HepG2 (cell line): ENCODE results near the gene ELMOD3. TPM values are rescaled to one million over a fixed set of nuclear protein-coding genes. Genes with fewer than 3 reads are reported as not detected.

Source experiments
- ATAC-seq: fragments of 200-7000 bp; cut with Tn5 transposase; 3 replicates; pipeline ENCODE4 v1.9.1; 2020; ENCODE audit warnings: mild to moderate bottlenecking, moderate library complexity
- BruUV-seq: library from RNA; stranded (reverse); fragments of 400-500 nt; replicated peaks from 2 replicates; lab custom pipeline; 2021; lab: Mats Ljungman, UMichigan
- CTCF ChIA-PET: fragments of 300-600 bp; formaldehyde crosslinking; extraction: SDS; loops from one replicate; lab custom pipeline; 2021; ENCODE audit warnings: low total read pairs, inconsistent platforms, low intra/inter-chr PET ratio; lab: Yijun Ruan, JAX
- POLR2A ChIA-PET: fragments of 350-600 bp; sonication (Branson Sonifier 250); formaldehyde crosslinking; loops from one replicate; lab custom pipeline; 2020; ENCODE audit warnings: antibody characterized with exemption, inconsistent platforms; lab: Yijun Ruan, JAX
- DNase-seq: peaks from one replicate; pipeline ENCODE4 v3.0.0-alpha.2; 2015; ENCODE audit warnings: low spot score
- FAIRE-seq: peaks from 3 replicates; lab custom pipeline; 2011; peaks lifted over from hg19 to GRCh38; lab: Jason Lieb, UNC
- H2AFZ ChIP-seq: one replicate; pipeline ENCODE4 v1.6.1; 2011; ENCODE audit warnings: low read length, inconsistent platforms
- H3K27ac ChIP-seq: fragments of 300-600 bp; 3 replicates; pipeline ENCODE4 v1.8.0; 2011; ENCODE audit warnings: mixed run types, mild to moderate bottlenecking, mixed read lengths, low read length, inconsistent platforms; ENCODE audit not compliant: insufficient read depth; ENCODE audit errors: extremely low read length
- H3K27me3 ChIP-seq, 2 experiments: fragments of 200-600 bp in 1 of 2; 2 replicates in 1 of 2; 3 replicates in 1 of 2; pipeline versions ENCODE4 v1.6.0 to v1.8.0; 2011; ENCODE audit warnings: low read length in 2 of 2, mild to moderate bottlenecking in 2 of 2, moderate library complexity in 2 of 2, inconsistent platforms in 1 of 2; ENCODE audit not compliant: insufficient read depth in 2 of 2, control insufficient read depth in 1 of 2
- H3K36me3 ChIP-seq, 2 experiments: fragments of 200-600 bp in 1 of 2; replicated peaks in 1 of 2; 2 replicates in 1 of 2; 3 replicates in 1 of 2; pipeline versions ENCODE4 v1.5.1 to v1.8.0; 2011; ENCODE audit warnings: low read length in 2 of 2, inconsistent platforms in 1 of 2; ENCODE audit not compliant: insufficient read depth in 2 of 2, control insufficient read depth in 1 of 2
- H3K4me1 ChIP-seq: 2 replicates; pipeline ENCODE4 v1.5.1; 2012; ENCODE audit warnings: low read length, inconsistent platforms; ENCODE audit not compliant: insufficient read depth
- H3K4me2 ChIP-seq: 2 replicates; pipeline ENCODE4 v1.6.0; 2011; ENCODE audit warnings: low read depth, low read length, inconsistent platforms
- H3K4me3 ChIP-seq, 3 experiments: fragments of 200-600 bp in 1 of 3; sonication (generic), shearing (Covaris generic) in 1 of 3; replicated peaks in 1 of 3; 2 replicates each; pipeline ENCODE4 v1.5.1; 2011 to 2016; ENCODE audit warnings: low read length in 3 of 3, inconsistent platforms in 2 of 3, low read depth in 2 of 3, mild to moderate bottlenecking in 2 of 3, control low read depth in 1 of 3, mixed read lengths in 1 of 3; ENCODE audit not compliant: insufficient read depth in 1 of 3
- H3K79me2 ChIP-seq: one replicate; pipeline ENCODE4 v1.6.1; 2011; ENCODE audit warnings: low read length, inconsistent platforms; ENCODE audit not compliant: insufficient read depth
- H3K9ac ChIP-seq: 2 replicates; pipeline ENCODE4 v1.6.0; 2011; ENCODE audit warnings: mild to moderate bottlenecking, low read depth, low read length, inconsistent platforms; ENCODE audit not compliant: insufficient read depth
- H3K9me3 ChIP-seq: 2 replicates; pipeline ENCODE4 v1.5.1; 2012; ENCODE audit warnings: mild to moderate bottlenecking, low read length
- H4K20me1 ChIP-seq: 2 replicates; pipeline ENCODE4 v1.6.0; 2011; ENCODE audit warnings: inconsistent platforms, mild to moderate bottlenecking, low read length, moderate library complexity; ENCODE audit not compliant: insufficient read depth
- GABPA ChIP-seq, 2 experiments: IDR thresholded peaks; 2 replicates each; pipeline ENCODE4 v1.6.1; 2011 to 2016; ENCODE audit warnings: low read depth in 2 of 2, low read length in 1 of 2, missing biosample characterization in 1 of 2, missing genetic modification characterization in 1 of 2
- LCORL ChIP-seq, 2 experiments: fragments of 450-650 bp in 1 of 2; sonication (generic) in 1 of 2; formaldehyde crosslinking in 1 of 2; IDR thresholded peaks; 2 replicates each; pipeline versions ENCODE4 v1.5.0 to v1.6.1; 2017 to 2020; ENCODE audit warnings: antibody characterized with exemption in 1 of 2, missing genetic modification reagents in 1 of 2
- PAWR ChIP-seq: sonication (generic); formaldehyde crosslinking; IDR thresholded peaks from 2 replicates; pipeline ENCODE4 v1.4.0; 2020; ENCODE audit warnings: missing genetic modification reagents, mild to moderate bottlenecking, borderline replicate concordance
- RFXANK ChIP-seq: IDR thresholded peaks from 2 replicates; pipeline ENCODE4 v1.6.1; 2016
- SNAI1 ChIP-seq: sonication (generic); formaldehyde crosslinking; IDR thresholded peaks from 2 replicates; pipeline ENCODE4 v1.5.0; 2020; ENCODE audit warnings: mild to moderate bottlenecking, missing genetic modification reagents, borderline replicate concordance
- SNRNP70 ChIP-seq: fragments of 200-400 bp; formaldehyde crosslinking; IDR thresholded peaks from 2 replicates; pipeline ENCODE4 v1.6.1; 2017; ENCODE audit warnings: mild to moderate bottlenecking, low read depth, low read length, moderate library complexity
- SRF ChIP-seq: IDR thresholded peaks from 2 replicates; pipeline ENCODE4 v1.6.1; 2011; ENCODE audit warnings: mild to moderate bottlenecking, low read depth, low read length, moderate library complexity
- TBL1XR1 ChIP-seq: fragments of 150-350 bp; IDR thresholded peaks from 2 replicates; pipeline ENCODE4 v1.6.1; 2014; ENCODE audit warnings: borderline replicate concordance, low read length; ENCODE audit not compliant: partially characterized antibody
- TBP ChIP-seq: sonication (generic); formaldehyde crosslinking; IDR thresholded peaks from 2 replicates; pipeline ENCODE4 v1.5.0; 2020; ENCODE audit warnings: missing genetic modification reagents
- TOPORS ChIP-seq: sonication (generic); formaldehyde crosslinking; IDR thresholded peaks from 2 replicates; pipeline ENCODE4 v1.8.0; 2023; ENCODE audit warnings: mild to moderate bottlenecking, missing genetic modification reagents
- ZNF558 ChIP-seq: sonication (generic); formaldehyde crosslinking; IDR thresholded peaks from 2 replicates; pipeline ENCODE4 v1.9.0; 2022; ENCODE audit warnings: mild to moderate bottlenecking, missing genetic modification reagents, borderline replicate concordance
- ZNF567 ChIP-seq: sonication (generic); formaldehyde crosslinking; IDR thresholded peaks from 2 replicates; pipeline ENCODE4 v1.8.1; 2023; ENCODE audit warnings: mild to moderate bottlenecking, missing genetic modification reagents, borderline replicate concordance
- ZNF7 ChIP-seq: IDR thresholded peaks from 2 replicates; pipeline ENCODE4 v1.6.1; 2016; ENCODE audit warnings: missing biosample characterization, missing genetic modification reagents
- WGBS: methylation state at CpG from one replicate; pipeline ENCODE4 v1.1.6; 2017; ENCODE audit warnings: low lambda C conversion rate; 5-methylcytosine and 5-hydroxymethylcytosine counted together
- in situ Hi-C: cut with HindIII; loops from 2 replicates; pipeline ENCODE4 v1.10.0; 2017; ENCODE audit warnings: low pct_unique_long_range_greater_than_20kb; ENCODE audit not compliant: extremely low pct_ligation_motif_present
- intact Hi-C: fragments of 100-400 bp; cut with micrococcal nuclease; formaldehyde crosslinking; loops from one replicate; pipeline ENCODE4 v1.10.0; 2022; ENCODE audit not compliant: unreplicated experiment
- polyA plus RNA-seq, 8 experiments: library from polyadenylated mRNA; depleted of rRNA in 3 of 8; stranded (reverse) in 7 of 8; unstranded in 1 of 8; fragments of >200 nt; fragmentation: Illumina TruSeq in 4 of 8; extraction: Trizol in 4 of 8; gene quantifications; 2 replicates each; pipeline versions ENCODE4 v1.2.1 to v1.2.3, GENCODE V29; 2011 to 2016; ENCODE audit warnings: low read depth in 4 of 8, missing spikeins in 1 of 8, mixed read lengths in 1 of 8; ENCODE audit not compliant: insufficient read depth in 1 of 8
- total RNA-seq, 5 experiments: library from RNA; depleted of rRNA; stranded (reverse); fragments of >200 nt; fragmentation: Illumina TruSeq; extraction: Trizol; gene quantifications; 2 replicates each; pipeline ENCODE4 v1.2.3, GENCODE V29; 2016; ENCODE audit warnings: low read depth in 1 of 5
- TF ChIP-seq, protein P1 (sequence below): sonication (generic); formaldehyde crosslinking; IDR thresholded peaks from 2 replicates; pipeline ENCODE4 v1.5.1; 2020; ENCODE audit warnings: mild to moderate bottlenecking, missing genetic modification reagents, borderline replicate concordance
- TF ChIP-seq, protein P2 (sequence below): sonication (generic); formaldehyde crosslinking; IDR thresholded peaks from 2 replicates; pipeline ENCODE4 v1.8.1; 2023; ENCODE audit warnings: mild to moderate bottlenecking, moderate library complexity, missing genetic modification reagents
- TF ChIP-seq, protein P3 (sequence below): sonication (generic); formaldehyde crosslinking; IDR thresholded peaks from 2 replicates; pipeline ENCODE4 v1.4.0; 2020; ENCODE audit warnings: mild to moderate bottlenecking, missing genetic modification reagents

ELMOD3 gene
- total and polyA plus RNA-seq, 2 of the 13 experiments (the other 11 are each of a cell fraction or from before 2014, with no cell fraction given): 13.3 to 19.5 TPM

DNA sequence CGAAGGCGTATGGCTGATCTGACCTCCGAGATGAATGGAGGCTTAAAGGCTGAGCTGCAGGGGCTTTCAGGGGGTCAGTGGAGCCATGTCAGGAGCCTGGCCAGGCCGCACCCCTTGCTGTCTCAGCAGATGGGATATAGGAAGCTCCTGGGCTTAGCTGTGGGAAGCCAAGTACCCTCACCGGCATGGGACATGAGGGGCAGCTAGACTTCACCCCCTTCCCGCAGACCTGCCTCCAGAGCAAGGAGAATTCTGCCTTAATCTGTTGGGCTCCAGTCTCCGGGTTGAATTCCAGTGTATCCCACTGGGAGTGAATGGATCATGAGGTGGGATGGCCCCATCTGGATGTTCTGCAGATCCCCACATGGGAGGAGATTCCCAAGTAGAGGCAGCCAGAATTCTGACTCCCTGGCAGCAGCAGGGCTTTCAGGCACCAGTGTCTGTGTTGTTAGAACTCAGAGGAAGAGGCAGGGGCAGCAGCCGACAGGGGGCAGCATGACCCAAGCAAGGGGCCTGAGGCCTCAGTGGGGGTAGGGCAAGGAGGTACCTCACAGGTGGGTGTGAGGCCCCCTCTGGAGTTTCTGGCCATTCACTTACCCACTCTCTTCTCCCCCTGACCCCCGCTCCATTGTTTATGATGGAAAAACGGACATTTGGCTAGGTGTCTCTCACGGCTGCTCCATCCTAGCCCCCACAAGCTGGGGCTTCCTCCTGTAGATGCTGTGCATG, 36.5 kb downstream of the ELMOD3 start:
- Histone ChIP-seq H3K27ac (no peak overlapping the region), H3K4me2 (no peak overlapping the region), H3K4me1 (no peaks in the 10 kb centered on the region), H3K4me3 (no peak overlapping the region), H3K36me3 (peaks cover 2 to 9% of the 10 kb centered on the region in 2 experiments; a peak in 2 of 5 replicates), H3K79me2 (no peaks in the 10 kb centered on the region), H3K9ac (no peak overlapping the region), H2AFZ (no peak overlapping the region), H3K27me3 (no peaks in the 10 kb centered on the region), H3K9me3 (no peaks in the 10 kb centered on the region), H4K20me1 (no peaks in the 10 kb centered on the region)
- in situ Hi-C loops: loop anchor here (5.0 kb wide), 1 partner anchor 161 kb away; no protein-coding TSS in a partner anchor
- ATAC-seq: peak; percentile 92
- CTCF ChIA-PET: interaction anchor here (0.7 to 2.2 kb wide), 2 partner anchors 30 to 161 kb away, joined by 4 to 41 read pairs; no protein-coding TSS in a partner anchor
- intact Hi-C loops: loop anchor here (1.0 to 2.0 kb wide), 3 partner anchors 14 to 161 kb away; no protein-coding TSS in a partner anchor
- peak; percentile 89 for FAIRE-seq
- BruUV-seq: no TSS peak
- POLR2A ChIA-PET: interaction anchor here (0.7 to 1.0 kb wide), 4 partner anchors 29 to 204 kb away, joined by 3 to 4 read pairs (median 3); partner anchors contain the start of genes MAT2A and RNF181
- WGBS: 79% methylated on average over 11 of the region's 11 CpGs
- DNase-seq: peak; percentile 59
- TF ChIP-seq SNRNP70 (no peak), PAWR (0 out of 2 replicates have a peak, but pooled peaks have one; percentile 77), SNAI1 (no peak), SRF (no peak), GABPA (IDR thresholded peaks at IDR 0.05; ENCODE audit: low read depth, low read length) (no peak), GABPA (CRISPR knock-in tag; IDR thresholded peaks at IDR 0.05; ENCODE audit: low read depth) (peak; percentile 33; the same call in 1 of the 2 replicates), TBP (CRISPR knock-in tag) (no peak), ZNF558 (no peak), ZNF567 (CRISPR knock-in tag) (no peak), RFXANK (CRISPR knock-in tag) (no peak), TOPORS (CRISPR knock-in tag) (no peak), LCORL (IDR thresholded peaks at IDR 0.05) (no peak), LCORL (CRISPR knock-in tag; IDR thresholded peaks at IDR 0.05) (no peak; the same call in 1 of the 2 replicates), ZNF7 (CRISPR knock-in tag) (no peak), TBL1XR1 (no peak)
- TF ChIP-seq, protein P1, sequence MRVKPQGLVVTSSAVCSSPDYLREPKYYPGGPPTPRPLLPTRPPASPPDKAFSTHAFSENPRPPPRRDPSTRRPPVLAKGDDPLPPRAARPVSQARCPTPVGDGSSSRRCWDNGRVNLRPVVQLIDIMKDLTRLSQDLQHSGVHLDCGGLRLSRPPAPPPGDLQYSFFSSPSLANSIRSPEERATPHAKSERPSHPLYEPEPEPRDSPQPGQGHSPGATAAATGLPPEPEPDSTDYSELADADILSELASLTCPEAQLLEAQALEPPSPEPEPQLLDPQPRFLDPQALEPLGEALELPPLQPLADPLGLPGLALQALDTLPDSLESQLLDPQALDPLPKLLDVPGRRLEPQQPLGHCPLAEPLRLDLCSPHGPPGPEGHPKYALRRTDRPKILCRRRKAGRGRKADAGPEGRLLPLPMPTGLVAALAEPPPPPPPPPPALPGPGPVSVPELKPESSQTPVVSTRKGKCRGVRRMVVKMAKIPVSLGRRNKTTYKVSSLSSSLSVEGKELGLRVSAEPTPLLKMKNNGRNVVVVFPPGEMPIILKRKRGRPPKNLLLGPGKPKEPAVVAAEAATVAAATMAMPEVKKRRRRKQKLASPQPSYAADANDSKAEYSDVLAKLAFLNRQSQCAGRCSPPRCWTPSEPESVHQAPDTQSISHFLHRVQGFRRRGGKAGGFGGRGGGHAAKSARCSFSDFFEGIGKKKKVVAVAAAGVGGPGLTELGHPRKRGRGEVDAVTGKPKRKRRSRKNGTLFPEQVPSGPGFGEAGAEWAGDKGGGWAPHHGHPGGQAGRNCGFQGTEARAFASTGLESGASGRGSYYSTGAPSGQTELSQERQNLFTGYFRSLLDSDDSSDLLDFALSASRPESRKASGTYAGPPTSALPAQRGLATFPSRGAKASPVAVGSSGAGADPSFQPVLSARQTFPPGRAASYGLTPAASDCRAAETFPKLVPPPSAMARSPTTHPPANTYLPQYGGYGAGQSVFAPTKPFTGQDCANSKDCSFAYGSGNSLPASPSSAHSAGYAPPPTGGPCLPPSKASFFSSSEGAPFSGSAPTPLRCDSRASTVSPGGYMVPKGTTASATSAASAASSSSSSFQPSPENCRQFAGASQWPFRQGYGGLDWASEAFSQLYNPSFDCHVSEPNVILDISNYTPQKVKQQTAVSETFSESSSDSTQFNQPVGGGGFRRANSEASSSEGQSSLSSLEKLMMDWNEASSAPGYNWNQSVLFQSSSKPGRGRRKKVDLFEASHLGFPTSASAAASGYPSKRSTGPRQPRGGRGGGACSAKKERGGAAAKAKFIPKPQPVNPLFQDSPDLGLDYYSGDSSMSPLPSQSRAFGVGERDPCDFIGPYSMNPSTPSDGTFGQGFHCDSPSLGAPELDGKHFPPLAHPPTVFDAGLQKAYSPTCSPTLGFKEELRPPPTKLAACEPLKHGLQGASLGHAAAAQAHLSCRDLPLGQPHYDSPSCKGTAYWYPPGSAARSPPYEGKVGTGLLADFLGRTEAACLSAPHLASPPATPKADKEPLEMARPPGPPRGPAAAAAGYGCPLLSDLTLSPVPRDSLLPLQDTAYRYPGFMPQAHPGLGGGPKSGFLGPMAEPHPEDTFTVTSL (CRISPR knock-in tag): no peak
- TF ChIP-seq, protein P2, sequence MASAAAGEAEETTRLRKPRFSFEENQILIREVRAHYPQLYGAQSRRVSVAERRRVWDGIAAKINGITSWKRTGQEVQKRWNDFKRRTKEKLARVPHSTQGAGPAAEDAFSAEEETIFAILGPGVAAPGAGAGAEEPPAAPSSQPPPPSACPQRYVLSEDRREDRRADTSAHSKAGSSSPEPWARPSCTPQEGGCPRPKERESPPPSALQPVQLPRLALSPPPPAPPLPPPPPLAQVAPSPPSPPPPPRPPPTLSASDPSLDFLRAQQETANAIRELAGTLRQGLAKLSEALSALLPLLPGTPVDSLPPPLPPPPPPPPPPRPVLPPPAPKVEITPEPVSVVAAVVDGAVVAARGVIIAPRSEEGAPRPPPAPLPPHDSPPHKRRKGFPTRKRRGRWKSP (CRISPR knock-in tag): 0 out of 2 replicates have a peak, but pooled peaks have one; percentile 29
- TF ChIP-seq, protein P3, sequence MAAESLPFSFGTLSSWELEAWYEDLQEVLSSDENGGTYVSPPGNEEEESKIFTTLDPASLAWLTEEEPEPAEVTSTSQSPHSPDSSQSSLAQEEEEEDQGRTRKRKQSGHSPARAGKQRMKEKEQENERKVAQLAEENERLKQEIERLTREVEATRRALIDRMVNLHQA: no peak
